Measurements from ENCODE around the gene CD164L2.
"Not testable (repeated sequence)": the region's sequence is repeated elsewhere in the genome, so short reads cannot be mapped to it uniquely, and the experiment has no call there.

The CD164L2 gene

DNA sequence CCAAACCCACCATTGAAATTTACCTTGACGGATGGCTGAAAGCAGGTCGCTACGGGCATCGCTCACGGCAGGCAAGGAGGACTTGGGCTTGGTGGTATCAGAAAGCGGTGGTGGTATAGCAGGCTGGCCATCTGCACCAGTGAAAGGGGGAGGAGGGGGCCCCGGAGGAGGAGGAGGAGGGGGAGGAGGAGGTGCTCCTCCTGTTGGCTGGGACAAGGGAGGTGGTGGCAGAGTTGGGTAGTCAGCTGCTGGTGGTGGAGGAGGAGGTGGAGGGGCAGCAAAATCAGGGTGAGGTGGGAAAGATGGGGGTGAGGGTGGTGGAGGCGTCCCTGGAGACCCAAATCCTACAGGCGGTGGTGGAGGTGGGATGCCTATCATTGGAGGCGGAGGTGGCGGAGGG lies 26.5 kb upstream of the CD164L2 start:
- Histone ChIP-seq H3K4me2 (ENCODE audit: low read depth, low read length, poor library complexity, severe bottlenecking) (no peak overlapping the region), H3F3A (ENCODE audit: insufficient read depth) (no peaks in the 10 kb centered on the region), H4K20me1 (ENCODE audit: low read depth, low read length) (no peaks in the 10 kb centered on the region), H2AFZ (ENCODE audit: low read depth, low read length, severe bottlenecking) (no peak overlapping the region), H3K9me2 (replicated peaks; ENCODE audit: insufficient read depth, low read length) (no peaks in the 10 kb centered on the region), H3K9me3 (ENCODE audit: insufficient read depth, low read length) (no peaks in the 10 kb centered on the region), H3K36me3 (ENCODE audit: low read length) (peaks cover 15% of the 10 kb centered on the region; the same call in 1 of the 2 replicates), H3K79me2 (ENCODE audit: insufficient read depth, low read length) (no peaks in the 10 kb centered on the region), H3K27me3 (ENCODE audit: low read length) (no peaks in the 10 kb centered on the region), H3K27ac (ENCODE audit: low read depth, low read length) (no peak overlapping the region), H3K4me3 (ENCODE audit: insufficient read depth, low read length, poor library complexity, severe bottlenecking) (no peak overlapping the region), H3K9ac (ENCODE audit: low read length) (no peak overlapping the region)
- no peak for TF ChIP-seq EZH2phosphoT487 (conservative IDR thresholded peaks at IDR 0.05; ENCODE audit: low read length)
- TF ChIP-seq, protein P1, sequence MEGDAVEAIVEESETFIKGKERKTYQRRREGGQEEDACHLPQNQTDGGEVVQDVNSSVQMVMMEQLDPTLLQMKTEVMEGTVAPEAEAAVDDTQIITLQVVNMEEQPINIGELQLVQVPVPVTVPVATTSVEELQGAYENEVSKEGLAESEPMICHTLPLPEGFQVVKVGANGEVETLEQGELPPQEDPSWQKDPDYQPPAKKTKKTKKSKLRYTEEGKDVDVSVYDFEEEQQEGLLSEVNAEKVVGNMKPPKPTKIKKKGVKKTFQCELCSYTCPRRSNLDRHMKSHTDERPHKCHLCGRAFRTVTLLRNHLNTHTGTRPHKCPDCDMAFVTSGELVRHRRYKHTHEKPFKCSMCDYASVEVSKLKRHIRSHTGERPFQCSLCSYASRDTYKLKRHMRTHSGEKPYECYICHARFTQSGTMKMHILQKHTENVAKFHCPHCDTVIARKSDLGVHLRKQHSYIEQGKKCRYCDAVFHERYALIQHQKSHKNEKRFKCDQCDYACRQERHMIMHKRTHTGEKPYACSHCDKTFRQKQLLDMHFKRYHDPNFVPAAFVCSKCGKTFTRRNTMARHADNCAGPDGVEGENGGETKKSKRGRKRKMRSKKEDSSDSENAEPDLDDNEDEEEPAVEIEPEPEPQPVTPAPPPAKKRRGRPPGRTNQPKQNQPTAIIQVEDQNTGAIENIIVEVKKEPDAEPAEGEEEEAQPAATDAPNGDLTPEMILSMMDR (IDR thresholded peaks at IDR 0.05; ENCODE audit: insufficient read depth, low read length, poor library complexity, severe bottlenecking): no peak

DNA sequence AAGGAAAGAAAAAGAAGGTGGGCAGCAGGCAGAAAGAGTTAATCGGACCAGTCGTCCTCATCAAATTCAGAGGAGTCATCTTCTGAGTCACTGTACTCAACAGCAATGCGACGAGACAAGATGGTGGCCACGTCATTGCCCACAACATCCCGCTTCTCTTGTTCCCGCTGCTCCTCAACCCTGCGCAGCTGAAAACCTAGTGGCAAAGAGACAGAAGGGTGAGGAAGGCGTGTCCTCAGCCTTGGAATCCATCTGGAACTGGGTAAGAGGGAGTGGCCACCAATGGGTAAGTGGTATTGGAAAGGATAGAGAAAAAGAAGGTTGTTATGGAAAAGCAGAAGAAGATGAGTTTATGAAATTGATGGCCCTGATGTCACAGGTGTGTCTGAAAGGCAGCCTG lies 25.0 kb upstream of the CD164L2 start:
- Histone ChIP-seq H4K20me1 (ENCODE audit: low read depth, low read length) (no peaks in the 10 kb centered on the region), H3K9me3 (ENCODE audit: insufficient read depth, low read length) (no peaks in the 10 kb centered on the region), H3K27ac (ENCODE audit: low read depth, low read length) (no peak overlapping the region), H2AFZ (ENCODE audit: low read depth, low read length, severe bottlenecking) (no peak overlapping the region), H3K4me3 (ENCODE audit: insufficient read depth, low read length, poor library complexity, severe bottlenecking) (no peak overlapping the region), H3K9me2 (replicated peaks; ENCODE audit: insufficient read depth, low read length) (no peaks in the 10 kb centered on the region), H3K27me3 (ENCODE audit: low read length) (no peaks in the 10 kb centered on the region), H3K9ac (ENCODE audit: low read length) (no peak overlapping the region), H3K4me2 (ENCODE audit: low read depth, low read length, poor library complexity, severe bottlenecking) (no peak overlapping the region), H3K79me2 (ENCODE audit: insufficient read depth, low read length) (no peaks in the 10 kb centered on the region), H3K36me3 (ENCODE audit: low read length) (peaks cover 6% of the 10 kb centered on the region; the same call in 1 of the 2 replicates), H3F3A (ENCODE audit: insufficient read depth) (0 out of 2 replicates have a peak, but pooled peaks cover 4% of the 10 kb centered on the region)
- TF ChIP-seq, protein P1 (IDR thresholded peaks at IDR 0.05; ENCODE audit: insufficient read depth, low read length, poor library complexity, severe bottlenecking): no peak
- no peak for TF ChIP-seq EZH2phosphoT487 (conservative IDR thresholded peaks at IDR 0.05; ENCODE audit: low read length)

DNA sequence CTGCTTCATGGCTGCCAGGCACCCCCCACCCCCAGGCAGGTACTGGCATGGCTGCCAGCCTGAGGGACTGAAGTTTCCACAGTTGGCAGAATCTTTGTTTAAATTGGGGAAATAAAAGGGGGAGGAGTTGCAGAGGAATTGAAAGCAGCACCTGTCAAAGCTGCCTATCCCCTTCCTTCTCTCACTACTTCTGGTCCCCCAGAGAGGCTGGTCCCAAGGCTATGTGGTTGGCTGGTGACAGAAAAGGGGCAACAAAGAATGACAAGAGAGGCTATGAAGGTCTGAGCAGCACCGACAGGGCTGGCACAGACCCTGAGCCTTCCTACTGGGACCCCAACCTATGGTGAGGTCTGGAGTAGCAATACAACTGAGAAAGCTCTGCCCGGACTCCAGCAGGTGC lies 23.7 kb upstream of the CD164L2 start:
- not testable (repeated sequence) for H3K9ac ChIP-seq (ENCODE audit: low read length); H3K4me3 ChIP-seq (ENCODE audit: insufficient read depth, low read length, poor library complexity, severe bottlenecking); H3K79me2 ChIP-seq (ENCODE audit: insufficient read depth, low read length); H2AFZ ChIP-seq (ENCODE audit: low read depth, low read length, severe bottlenecking); H3K27ac ChIP-seq (ENCODE audit: low read depth, low read length); H3F3A ChIP-seq (ENCODE audit: insufficient read depth); H3K9me3 ChIP-seq (ENCODE audit: insufficient read depth, low read length); H3K4me2 ChIP-seq (ENCODE audit: low read depth, low read length, poor library complexity, severe bottlenecking); H4K20me1 ChIP-seq (ENCODE audit: low read depth, low read length); H3K36me3 ChIP-seq (ENCODE audit: low read length); H3K9me2 ChIP-seq (replicated peaks; ENCODE audit: insufficient read depth, low read length); H3K27me3 ChIP-seq (ENCODE audit: low read length)

DNA sequence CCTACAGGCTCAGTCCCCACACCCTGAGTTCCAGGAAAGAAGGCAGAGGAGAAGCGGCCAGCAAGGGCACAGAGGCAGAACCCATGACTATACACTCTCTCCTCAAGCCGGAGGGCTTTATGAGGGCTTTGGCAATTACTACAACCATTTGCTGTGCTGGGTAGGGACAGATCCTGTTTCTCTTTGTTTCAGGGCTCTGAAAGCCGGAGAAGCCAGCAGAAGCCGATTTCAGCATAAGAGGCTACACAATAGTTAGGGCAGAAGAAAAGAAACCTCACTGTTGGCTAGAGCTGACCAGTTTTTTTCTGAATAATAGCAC lies 23.2 kb upstream of the CD164L2 start:
- peaks cover 5% of the 10 kb centered on the region; the same call in 1 of the 2 replicates for H3F3A ChIP-seq (ENCODE audit: insufficient read depth)
- no peak overlapping the region for H3K4me3 ChIP-seq (ENCODE audit: insufficient read depth, low read length, poor library complexity, severe bottlenecking)
- no peaks in the 10 kb centered on the region for H3K9me2 ChIP-seq (replicated peaks; ENCODE audit: insufficient read depth, low read length)
- no peaks in the 10 kb centered on the region for H4K20me1 ChIP-seq (ENCODE audit: low read depth, low read length)
- 0 out of 2 replicates have a peak, but pooled peaks cover 3% of the 10 kb centered on the region for H3K36me3 ChIP-seq (ENCODE audit: low read length)
- H3K27ac ChIP-seq (ENCODE audit: low read depth, low read length): no peak overlapping the region
- no peaks in the 10 kb centered on the region for H3K27me3 ChIP-seq (ENCODE audit: low read length)
- no peaks in the 10 kb centered on the region for H3K9me3 ChIP-seq (ENCODE audit: insufficient read depth, low read length)
- H3K4me2 ChIP-seq (ENCODE audit: low read depth, low read length, poor library complexity, severe bottlenecking): no peak overlapping the region
- H3K9ac ChIP-seq (ENCODE audit: low read length): no peak overlapping the region
- no peaks in the 10 kb centered on the region for H3K79me2 ChIP-seq (ENCODE audit: insufficient read depth, low read length)
- no peak overlapping the region for H2AFZ ChIP-seq (ENCODE audit: low read depth, low read length, severe bottlenecking)
- no peak for TF ChIP-seq EZH2phosphoT487 (conservative IDR thresholded peaks at IDR 0.05; ENCODE audit: low read length)
- TF ChIP-seq, protein P1 (IDR thresholded peaks at IDR 0.05; ENCODE audit: insufficient read depth, low read length, poor library complexity, severe bottlenecking): no peak

DNA sequence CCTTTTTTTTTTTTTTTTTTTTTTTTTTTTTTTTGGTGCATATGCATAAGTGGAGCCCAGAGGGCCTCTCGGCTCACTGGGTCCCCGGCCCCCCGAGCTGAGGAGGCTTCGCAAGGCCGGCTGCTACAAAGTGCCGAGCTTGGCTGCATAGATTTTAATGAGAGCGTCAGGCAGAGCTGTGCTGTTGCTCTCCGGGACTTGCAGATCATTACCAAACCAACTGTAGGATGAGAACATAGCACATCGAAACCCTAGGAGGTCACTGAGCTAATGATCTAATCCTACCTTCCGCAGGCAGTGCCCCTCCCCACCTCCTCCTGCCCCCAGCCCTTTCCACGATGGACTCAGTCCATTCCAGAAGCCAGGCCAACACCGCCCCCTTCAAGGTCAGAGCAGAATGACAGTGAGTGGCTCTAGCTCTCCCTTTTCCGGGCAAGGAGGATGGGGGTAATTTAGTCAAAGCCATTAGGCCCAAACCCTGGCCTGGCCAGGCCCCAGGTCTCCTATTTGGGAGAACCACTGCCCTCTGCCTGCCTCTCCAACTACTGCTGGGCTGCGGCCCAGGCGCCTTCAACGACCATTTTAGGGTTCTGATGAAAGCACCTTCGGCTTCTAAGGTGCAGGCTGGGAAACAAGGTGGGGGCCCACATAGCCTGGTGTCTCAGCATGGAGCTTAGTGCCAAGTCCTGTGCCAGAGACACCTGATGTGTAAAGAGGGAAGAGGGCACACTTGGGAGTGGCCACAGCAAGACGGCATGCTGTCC lies 22.6 kb upstream of the CD164L2 start:
- not testable (repeated sequence) for H3K4me3 ChIP-seq (ENCODE audit: insufficient read depth, low read length, poor library complexity, severe bottlenecking); H3K9ac ChIP-seq (ENCODE audit: low read length); H3K9me2 ChIP-seq (replicated peaks; ENCODE audit: insufficient read depth, low read length); H3K27ac ChIP-seq (ENCODE audit: low read depth, low read length); H3K36me3 ChIP-seq (ENCODE audit: low read length); H3K9me3 ChIP-seq (ENCODE audit: insufficient read depth, low read length); H4K20me1 ChIP-seq (ENCODE audit: low read depth, low read length); H3K79me2 ChIP-seq (ENCODE audit: insufficient read depth, low read length); H3K4me2 ChIP-seq (ENCODE audit: low read depth, low read length, poor library complexity, severe bottlenecking); H3F3A ChIP-seq (ENCODE audit: insufficient read depth); H2AFZ ChIP-seq (ENCODE audit: low read depth, low read length, severe bottlenecking); H3K27me3 ChIP-seq (ENCODE audit: low read length)

Data from SU-DHL-6 (cell line).